H9 (cell line): Measurements from ENCODE around the gene BCAR3. TPM values are rescaled to one million over a fixed set of nuclear protein-coding genes. Genes with fewer than 3 reads are reported as not detected.

ENCODE experiments used
- DNase-seq: peaks from one replicate; pipeline ENCODE4 v3.0.0-alpha.2; 2017
- H2AFZ ChIP-seq: one replicate; pipeline ENCODE4 v1.6.1; 2013; ENCODE audit warnings: mild to moderate bottlenecking, low read length, control low read depth, moderate library complexity
- H2AK5ac ChIP-seq: 2 replicates; pipeline ENCODE4 v1.6.1; 2013; ENCODE audit warnings: low read length, control low read depth, mixed read lengths; ENCODE audit not compliant: insufficient read length
- H2BK120ac ChIP-seq: one replicate; pipeline ENCODE4 v1.6.1; 2013; ENCODE audit warnings: low read depth, mild to moderate bottlenecking, low read length, control low read depth, inconsistent platforms; ENCODE audit not compliant: poor library complexity, severe bottlenecking
- H2BK12ac ChIP-seq: 2 replicates; pipeline ENCODE4 v1.6.1; 2013; ENCODE audit warnings: low read length, control low read depth, mixed read lengths, low read depth; ENCODE audit not compliant: insufficient read length
- H2BK15ac ChIP-seq: 2 replicates; pipeline ENCODE4 v1.6.1; 2013; ENCODE audit warnings: low read depth, low read length, control low read depth
- H2BK20ac ChIP-seq: one replicate; pipeline ENCODE4 v1.6.1; 2013; ENCODE audit warnings: low read depth, mild to moderate bottlenecking, low read length, control low read depth, inconsistent platforms; ENCODE audit not compliant: poor library complexity, severe bottlenecking
- H2BK5ac ChIP-seq: 2 replicates; pipeline ENCODE4 v1.6.1; 2013; ENCODE audit warnings: low read length, control low read depth, mixed read lengths; ENCODE audit not compliant: insufficient read length
- H3K14ac ChIP-seq: 2 replicates; pipeline ENCODE4 v1.6.1; 2013; ENCODE audit warnings: low read length, control low read depth; ENCODE audit not compliant: insufficient read depth
- H3K18ac ChIP-seq: 2 replicates; pipeline ENCODE4 v1.6.1; 2013; ENCODE audit warnings: low read depth, mild to moderate bottlenecking, mixed read lengths, low read length, control low read depth; ENCODE audit not compliant: insufficient read length
- H3K23ac ChIP-seq: 2 replicates; pipeline ENCODE4 v1.6.1; 2013; ENCODE audit warnings: low read length, control low read depth, mixed read lengths, low read depth; ENCODE audit not compliant: insufficient read length
- H3K23me2 ChIP-seq: 2 replicates; pipeline ENCODE4 v1.6.1; 2013; ENCODE audit warnings: low read depth, mild to moderate bottlenecking, mixed read lengths, low read length, control low read depth; ENCODE audit not compliant: insufficient read length, poor library complexity, severe bottlenecking
- H3K27ac ChIP-seq: 2 replicates; pipeline ENCODE4 v1.5.1; 2013; ENCODE audit warnings: low read length, control low read depth, mixed read lengths, low read depth; ENCODE audit not compliant: insufficient read length
- H3K27me3 ChIP-seq: 2 replicates; pipeline ENCODE4 v1.6.1; 2013; ENCODE audit warnings: low read length, control low read depth, inconsistent platforms; ENCODE audit not compliant: insufficient read depth
- H3K4ac ChIP-seq: 2 replicates; pipeline ENCODE4 v1.6.1; 2013; ENCODE audit warnings: low read depth, mild to moderate bottlenecking, control low read depth, inconsistent platforms, low read length, moderate library complexity
- H3K4me1 ChIP-seq: 2 replicates; pipeline ENCODE4 v1.6.1; 2013; ENCODE audit warnings: low read length, control low read depth, inconsistent platforms; ENCODE audit not compliant: insufficient read depth
- H3K4me2 ChIP-seq: 2 replicates; pipeline ENCODE4 v1.6.1; 2013; ENCODE audit warnings: low read length, control low read depth, mixed read lengths; ENCODE audit not compliant: insufficient read length, insufficient read depth
- H3K56ac ChIP-seq: 2 replicates; pipeline ENCODE4 v1.6.1; 2013; ENCODE audit warnings: low read depth, mild to moderate bottlenecking, mixed read lengths, low read length, control low read depth; ENCODE audit not compliant: insufficient read length
- H3K79me1 ChIP-seq: 2 replicates; pipeline ENCODE4 v1.6.1; 2013; ENCODE audit warnings: low read depth, mild to moderate bottlenecking, moderate library complexity, low read length, control low read depth, inconsistent platforms; ENCODE audit not compliant: insufficient read depth, poor library complexity, severe bottlenecking
- H3K79me2 ChIP-seq: 2 replicates; pipeline ENCODE4 v1.6.1; 2013; ENCODE audit warnings: low read length, control low read depth, inconsistent platforms; ENCODE audit not compliant: insufficient read depth
- H3K9ac ChIP-seq: 2 replicates; pipeline ENCODE4 v1.6.1; 2013; ENCODE audit warnings: low read length, control low read depth, mixed read lengths; ENCODE audit not compliant: insufficient read length; ENCODE audit errors: extremely low read depth
- H3K9me3 ChIP-seq: one replicate; pipeline ENCODE4 v1.6.1; 2013; ENCODE audit warnings: low read depth, low read length, inconsistent platforms; ENCODE audit not compliant: control insufficient read depth
- H3T11ph ChIP-seq: one replicate; pipeline ENCODE4 v1.6.1; 2013; ENCODE audit warnings: mild to moderate bottlenecking, low read length, control low read depth, inconsistent platforms
- H4K20me1 ChIP-seq: one replicate; pipeline ENCODE4 v1.6.1; 2013; ENCODE audit not compliant: control insufficient read depth, insufficient read length, insufficient read depth
- H4K5ac ChIP-seq: 2 replicates; pipeline ENCODE4 v1.6.1; 2013; ENCODE audit warnings: low read depth, mild to moderate bottlenecking, mixed read lengths, low read length, control low read depth; ENCODE audit not compliant: insufficient read length
- H4K8ac ChIP-seq: replicated peaks from 2 replicates; pipeline ENCODE4 v1.6.1; 2013; ENCODE audit warnings: low read length, control low read depth, mixed read lengths, low read depth; ENCODE audit not compliant: insufficient read length
- H4K91ac ChIP-seq: 2 replicates; pipeline ENCODE4 v1.6.1; 2013; ENCODE audit warnings: low read depth, mild to moderate bottlenecking, moderate library complexity, mixed read lengths, low read length, control low read depth; ENCODE audit not compliant: insufficient read length
- H3K27ac Mint-ChIP-seq, 3 experiments: 2 replicates in 2 of 3; 3 replicates in 1 of 3; pipeline ENCODE4 v1.8.0; 2020 to 2021; ENCODE audit warnings: mixed read lengths in 3 of 3, mild to moderate bottlenecking in 1 of 3, moderate library complexity in 1 of 3
- H3K27me3 Mint-ChIP-seq: 2 replicates; pipeline ENCODE4 v1.8.0; 2021; ENCODE audit warnings: low read depth, mild to moderate bottlenecking, moderate library complexity, mixed read lengths
- H3K36me3 Mint-ChIP-seq, 3 experiments: 2 replicates in 2 of 3; 3 replicates in 1 of 3; pipeline ENCODE4 v1.8.0; 2020 to 2021; ENCODE audit warnings: low read depth in 3 of 3, mixed read lengths in 3 of 3; ENCODE audit not compliant: insufficient read depth in 1 of 3
- H3K4me1 Mint-ChIP-seq, 2 experiments: 2 replicates each; pipeline ENCODE4 v1.8.0; 2020; ENCODE audit warnings: mixed read lengths in 2 of 2
- H3K4me3 Mint-ChIP-seq, 2 experiments: 2 replicates in 1 of 2; 3 replicates in 1 of 2; pipeline ENCODE4 v1.8.0; 2020 to 2021; ENCODE audit warnings: mild to moderate bottlenecking in 2 of 2, mixed read lengths in 2 of 2, moderate library complexity in 1 of 2
- H3K9me3 Mint-ChIP-seq, 2 experiments: 2 replicates in 1 of 2; 3 replicates in 1 of 2; pipeline ENCODE4 v1.8.0; 2020; ENCODE audit warnings: mild to moderate bottlenecking in 2 of 2, mixed read lengths in 2 of 2, moderate library complexity in 1 of 2
- WGBS: extraction: QIAGEN DNeasy Blood & Tissue Kit; methylation state at CpG from one replicate; pipeline ENCODE4 v1.1.7; 2013; ENCODE audit warnings: missing lambda C conversion rate, low lambda C conversion rate, mixed read lengths; ENCODE audit not compliant: insufficient read length; ENCODE audit errors: extremely low coverage; 5-methylcytosine and 5-hydroxymethylcytosine counted together
- total RNA-seq: library from RNA; stranded (reverse); gene quantifications from 2 replicates; pipeline ENCODE4 v1.2.1, GENCODE V29; 2021
- TF ChIP-seq, protein P1 (sequence below): fragments of 200-600 bp; sonication (generic); conservative IDR thresholded peaks from 3 replicates; pipeline ENCODE4 v1.8.0; 2021; ENCODE audit warnings: antibody characterized with exemption, mild to moderate bottlenecking

Gene BCAR3
- total RNA-seq, 1 experiment from 2014 or later, result 4.9 TPM

DNA sequence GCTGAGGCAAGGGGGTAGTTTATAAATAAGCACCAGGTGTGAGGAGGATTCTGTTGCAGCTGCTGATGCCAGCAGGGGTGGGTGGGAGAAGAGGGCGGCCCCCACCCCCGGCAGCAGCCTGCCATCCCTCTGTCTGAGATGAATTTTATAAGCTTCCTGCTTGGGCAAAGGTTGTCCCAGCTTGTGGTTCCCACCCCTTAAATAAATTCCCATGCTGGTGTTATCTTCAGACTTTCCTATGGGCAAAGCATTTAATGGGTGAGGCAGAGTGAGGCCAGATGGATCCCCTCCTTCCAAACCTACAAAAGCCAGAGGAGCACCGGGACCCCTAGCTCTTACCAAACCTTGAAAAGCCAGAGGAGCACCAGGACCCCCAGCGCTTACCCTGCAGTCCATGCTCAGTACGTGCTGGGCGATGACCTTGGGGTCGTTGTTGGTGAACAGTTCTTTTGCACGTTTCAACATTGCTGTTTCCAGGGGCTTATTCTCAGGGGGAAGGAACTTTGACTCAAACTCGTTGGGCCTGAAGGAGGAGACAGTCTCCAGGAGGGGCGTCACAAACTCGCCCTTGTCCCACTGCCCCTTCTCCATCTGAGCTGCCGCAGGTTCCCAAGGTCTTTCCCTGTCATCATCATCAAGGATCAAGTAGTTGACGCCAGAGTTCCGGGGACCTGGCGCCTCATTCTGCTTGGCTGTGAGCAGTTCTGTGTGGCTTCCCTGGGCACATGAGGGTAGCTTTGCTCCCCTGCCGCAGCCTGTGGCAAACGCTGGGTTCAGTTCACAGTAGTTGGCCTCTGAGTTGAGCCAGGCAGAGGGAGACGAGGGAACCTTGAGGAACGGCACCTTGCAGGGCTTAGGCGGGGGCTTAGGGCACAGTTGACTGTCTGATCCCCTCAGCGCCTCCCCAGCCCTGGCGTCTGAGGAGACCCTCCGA is 99.5 kb downstream of the BCAR3 start:
- no peak overlapping the region for H3K4ac ChIP-seq
- H3K9ac ChIP-seq, result no peak overlapping the region
- no peak overlapping the region for H2BK15ac ChIP-seq
- TF ChIP-seq, protein P1, sequence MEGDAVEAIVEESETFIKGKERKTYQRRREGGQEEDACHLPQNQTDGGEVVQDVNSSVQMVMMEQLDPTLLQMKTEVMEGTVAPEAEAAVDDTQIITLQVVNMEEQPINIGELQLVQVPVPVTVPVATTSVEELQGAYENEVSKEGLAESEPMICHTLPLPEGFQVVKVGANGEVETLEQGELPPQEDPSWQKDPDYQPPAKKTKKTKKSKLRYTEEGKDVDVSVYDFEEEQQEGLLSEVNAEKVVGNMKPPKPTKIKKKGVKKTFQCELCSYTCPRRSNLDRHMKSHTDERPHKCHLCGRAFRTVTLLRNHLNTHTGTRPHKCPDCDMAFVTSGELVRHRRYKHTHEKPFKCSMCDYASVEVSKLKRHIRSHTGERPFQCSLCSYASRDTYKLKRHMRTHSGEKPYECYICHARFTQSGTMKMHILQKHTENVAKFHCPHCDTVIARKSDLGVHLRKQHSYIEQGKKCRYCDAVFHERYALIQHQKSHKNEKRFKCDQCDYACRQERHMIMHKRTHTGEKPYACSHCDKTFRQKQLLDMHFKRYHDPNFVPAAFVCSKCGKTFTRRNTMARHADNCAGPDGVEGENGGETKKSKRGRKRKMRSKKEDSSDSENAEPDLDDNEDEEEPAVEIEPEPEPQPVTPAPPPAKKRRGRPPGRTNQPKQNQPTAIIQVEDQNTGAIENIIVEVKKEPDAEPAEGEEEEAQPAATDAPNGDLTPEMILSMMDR, result no peak
- no peak overlapping the region for H3K27ac ChIP-seq
- H3K79me2 ChIP-seq, result no peaks in the 10 kb centered on the region
- no peaks in the 10 kb centered on the region; the same call in 1 of the 2 replicates for H3K27me3 ChIP-seq
- H3K27me3 Mint-ChIP-seq, result no peaks in the 10 kb centered on the region
- H3K9me3 ChIP-seq, result no peaks in the 10 kb centered on the region
- no peak overlapping the region for H3K14ac ChIP-seq
- no peak overlapping the region for H2BK5ac ChIP-seq
- no peak overlapping the region for H2BK20ac ChIP-seq
- no peak overlapping the region for H2BK120ac ChIP-seq
- H3K23me2 ChIP-seq, result no peaks in the 10 kb centered on the region
- no peaks in the 10 kb centered on the region for H3K9me3 Mint-ChIP-seq
- no peaks in the 10 kb centered on the region; the same call in 1 of the 2 replicates for H3K4me1 ChIP-seq
- no peak overlapping the region; a peak in 1 of 7 replicates for H3K27ac Mint-ChIP-seq
- H4K91ac ChIP-seq, result no peak overlapping the region
- no peak overlapping the region for H4K5ac ChIP-seq
- no peak overlapping the region for H2AFZ ChIP-seq
- H4K8ac ChIP-seq, result no peak overlapping the region
- H4K20me1 ChIP-seq, result no peaks in the 10 kb centered on the region
- no peak overlapping the region for H3K56ac ChIP-seq
- WGBS, result no CpG with 5 or more reads among the region's 23 CpGs
- H3K4me3 Mint-ChIP-seq, result no peak overlapping the region
- no peak overlapping the region for H3K4me2 ChIP-seq
- H3T11ph ChIP-seq, result no peak overlapping the region
- H2BK12ac ChIP-seq, result no peak overlapping the region
- peaks cover 12 to 16% of the 10 kb centered on the region in 2 experiments for H3K4me1 Mint-ChIP-seq
- peaks cover 3 to 21% (median 5%) of the 10 kb centered on the region in 3 experiments; a peak in 6 of 7 replicates for H3K36me3 Mint-ChIP-seq
- H3K23ac ChIP-seq, result no peak overlapping the region
- no peak overlapping the region for H3K18ac ChIP-seq
- DNase-seq, result no peak
- H2AK5ac ChIP-seq, result no peak overlapping the region
- no peaks in the 10 kb centered on the region for H3K79me1 ChIP-seq
